Transverse colon (tissue), 4 donors: ENCODE results near the gene STT3B.

Experiments
- CTCF ChIP-seq, 5 experiments: fragments of 200-600 bp in 3 of 5; fragments of 450-650 bp in 2 of 5; sonication (generic) in 3 of 5; IDR thresholded peaks; 1 replicate in 2 of 5; 2 replicates in 3 of 5; pipeline ENCODE4 v1.5.1; 2016 to 2017; ENCODE audit warnings: antibody characterized with exemption in 5 of 5, inconsistent platforms in 3 of 5, mild to moderate bottlenecking in 2 of 5, moderate library complexity in 1 of 5
- EP300 ChIP-seq: sonication (generic); formaldehyde crosslinking; IDR thresholded peaks from one replicate; pipeline ENCODE4 v1.6.1; 2017; ENCODE audit warnings: antibody characterized with exemption, low read depth
- POLR2A ChIP-seq: fragments of 450-650 bp; IDR thresholded peaks from one replicate; pipeline ENCODE4 v1.6.1; 2016; ENCODE audit warnings: antibody characterized with exemption, mild to moderate bottlenecking, moderate library complexity
- POLR2AphosphoS5 ChIP-seq, 3 donors: sonication (generic); formaldehyde crosslinking; IDR thresholded peaks; one replicate each; pipeline ENCODE4 v1.6.1; 2016; ENCODE audit warnings: antibody characterized with exemption in 3 of 3

GRCh38 chr3:31620656-31621055 is 87.9 kb downstream of the STT3B start:
- TF ChIP-seq CTCF (IDR thresholded peaks at IDR 0.05) = no peak
- no peak for TF ChIP-seq POLR2AphosphoS5 (IDR thresholded peaks at IDR 0.05)
- TF ChIP-seq POLR2A = no peak
- no peak for TF ChIP-seq EP300
